HEK293T (cell line): ENCODE results near the gene AIRE.

Experiments
- ARNT ChIP-seq: fragments of 450-650 bp; IDR thresholded peaks from 2 replicates; pipeline ENCODE4 v1.6.1; 2017; ENCODE audit warnings: mild to moderate bottlenecking
- CTBP1 ChIP-seq: fragments of 450-650 bp; IDR thresholded peaks from 2 replicates; pipeline ENCODE4 v1.6.1; 2016; ENCODE audit warnings: borderline replicate concordance
- ELF4 ChIP-seq: fragments of 450-650 bp; IDR thresholded peaks from 2 replicates; pipeline ENCODE4 v1.6.1; 2017; ENCODE audit warnings: antibody characterized with exemption
- FOXA1 ChIP-seq: fragments of 450-650 bp; IDR thresholded peaks from 2 replicates; pipeline ENCODE4 v1.6.1; 2016; ENCODE audit warnings: mild to moderate bottlenecking
- FOXM1 ChIP-seq: fragments of 450-650 bp; IDR thresholded peaks from 2 replicates; pipeline ENCODE4 v1.6.1; 2017; ENCODE audit warnings: mild to moderate bottlenecking, borderline replicate concordance
- L3MBTL2 ChIP-seq: fragments of 450-650 bp; conservative IDR thresholded peaks from 2 replicates; pipeline ENCODE4 v1.6.1; 2016; ENCODE audit warnings: mild to moderate bottlenecking
- LEF1 ChIP-seq: fragments of 450-650 bp; IDR thresholded peaks from 2 replicates; pipeline ENCODE4 v1.6.1; 2017; ENCODE audit warnings: mild to moderate bottlenecking, borderline replicate concordance
- NFRKB ChIP-seq: fragments of 450-650 bp; IDR thresholded peaks from 2 replicates; pipeline ENCODE4 v1.6.1; 2016; ENCODE audit warnings: mild to moderate bottlenecking, moderate library complexity
- PKNOX1 ChIP-seq: fragments of 450-650 bp; IDR thresholded peaks from 2 replicates; pipeline ENCODE4 v1.6.1; 2016
- SP1 ChIP-seq: fragments of 450-650 bp; IDR thresholded peaks from 2 replicates; pipeline ENCODE4 v1.6.1; 2017
- SUZ12 ChIP-seq: fragments of 450-650 bp; IDR thresholded peaks from 2 replicates; pipeline ENCODE4 v1.6.1; 2016; ENCODE audit warnings: mild to moderate bottlenecking
- TARDBP ChIP-seq: fragments of 450-650 bp; IDR thresholded peaks from 2 replicates; pipeline ENCODE4 v1.6.1; 2016
- ZNF384 ChIP-seq: fragments of 450-650 bp; IDR thresholded peaks from 2 replicates; pipeline ENCODE4 v1.6.1; 2016

GRCh38 chr21:44330698-44331097, 45.0 kb downstream of the AIRE start:
- TF ChIP-seq SUZ12 (no peak), FOXM1 (no peak), SP1 (no peak), TARDBP (no peak), LEF1 (no peak), ZNF384 (no peak), ELF4 (no peak), PKNOX1 (no peak), L3MBTL2 (no peak), CTBP1 (no peak), NFRKB (no peak), FOXA1 (no peak), ARNT (no peak)
